ENCODE data around the gene ARHGAP26.
A peak's percentile ranks its signal among the peaks of the same experiment; 100 is the strongest.

ARHGAP26 gene

DNA sequence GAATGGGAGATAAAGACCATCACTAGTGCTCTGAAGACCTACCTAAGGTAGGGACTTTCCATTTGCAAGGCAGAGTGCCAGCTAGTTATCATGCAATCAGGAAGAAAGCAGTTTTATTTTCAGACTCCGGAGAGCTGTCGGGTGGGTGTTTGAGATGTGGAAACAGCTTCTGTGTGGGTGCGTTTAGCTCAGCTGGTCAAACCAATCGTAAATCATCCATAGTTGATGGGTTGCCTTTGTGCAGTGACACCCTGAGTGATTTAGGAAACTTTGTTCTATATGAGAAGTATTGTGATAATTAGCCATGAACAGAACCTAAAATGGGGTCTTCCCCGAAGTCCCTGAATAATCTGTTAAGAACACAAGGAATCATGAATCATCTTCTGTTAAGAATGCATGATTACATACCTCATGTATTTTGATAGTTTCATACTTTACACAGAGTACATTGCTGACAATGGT is 284.3 kb downstream of the ARHGAP26 start:
- DNase-seq, result peak; percentile 56

DNA sequence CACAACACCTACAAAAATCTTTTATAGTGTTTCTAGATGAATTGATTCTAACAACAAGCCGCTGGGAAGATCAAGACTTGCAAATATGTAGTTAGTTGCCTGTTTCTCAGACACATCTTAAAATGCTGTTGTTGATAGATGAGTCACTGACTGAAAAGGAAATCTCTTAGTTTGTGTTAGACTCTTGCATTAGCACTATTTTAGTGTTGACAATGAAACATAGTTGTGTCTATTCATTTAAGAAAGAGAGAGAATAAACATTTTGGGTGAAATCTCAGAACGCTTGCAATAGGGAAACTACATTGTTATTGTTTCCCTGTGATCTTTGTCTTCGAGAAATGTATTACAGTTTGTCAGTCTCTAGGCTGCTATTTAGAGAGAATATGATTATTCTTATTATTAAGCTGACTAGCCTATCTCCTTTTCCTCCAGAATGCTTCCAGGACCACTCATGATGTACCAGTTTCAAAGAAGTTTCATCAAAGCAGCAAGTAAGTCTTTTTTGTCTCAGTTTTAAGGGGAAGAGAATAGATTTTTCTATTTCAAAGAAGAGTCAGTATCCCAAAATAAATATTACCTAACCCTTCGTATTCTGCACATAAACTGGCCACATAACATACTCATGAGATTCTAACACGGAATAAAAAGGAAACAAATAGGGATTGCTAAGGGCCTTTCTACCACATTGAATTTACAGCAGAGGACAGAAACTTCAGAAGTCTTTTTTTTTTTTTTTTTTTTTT is 285.6 kb downstream of the ARHGAP26 start:
- no peak for DNase-seq

DNA sequence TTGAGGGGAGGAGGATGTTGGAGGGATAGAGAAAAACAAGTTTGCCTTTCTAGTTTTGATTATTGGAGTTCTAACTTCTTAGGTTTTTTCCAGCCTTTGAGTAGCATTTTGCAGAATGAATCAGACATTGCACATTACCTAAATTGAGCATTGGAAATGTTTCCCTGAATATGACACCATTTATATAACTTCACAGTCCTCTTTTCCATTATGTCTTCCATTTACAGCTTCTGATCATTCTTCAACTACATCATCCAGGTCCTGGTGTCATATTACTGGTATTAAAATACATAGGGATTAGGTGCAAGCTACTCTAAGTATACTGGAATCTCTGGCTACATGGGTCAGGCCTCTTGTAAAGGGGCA is 286.1 kb downstream of the ARHGAP26 start:
- DNase-seq, result no peak

DNA sequence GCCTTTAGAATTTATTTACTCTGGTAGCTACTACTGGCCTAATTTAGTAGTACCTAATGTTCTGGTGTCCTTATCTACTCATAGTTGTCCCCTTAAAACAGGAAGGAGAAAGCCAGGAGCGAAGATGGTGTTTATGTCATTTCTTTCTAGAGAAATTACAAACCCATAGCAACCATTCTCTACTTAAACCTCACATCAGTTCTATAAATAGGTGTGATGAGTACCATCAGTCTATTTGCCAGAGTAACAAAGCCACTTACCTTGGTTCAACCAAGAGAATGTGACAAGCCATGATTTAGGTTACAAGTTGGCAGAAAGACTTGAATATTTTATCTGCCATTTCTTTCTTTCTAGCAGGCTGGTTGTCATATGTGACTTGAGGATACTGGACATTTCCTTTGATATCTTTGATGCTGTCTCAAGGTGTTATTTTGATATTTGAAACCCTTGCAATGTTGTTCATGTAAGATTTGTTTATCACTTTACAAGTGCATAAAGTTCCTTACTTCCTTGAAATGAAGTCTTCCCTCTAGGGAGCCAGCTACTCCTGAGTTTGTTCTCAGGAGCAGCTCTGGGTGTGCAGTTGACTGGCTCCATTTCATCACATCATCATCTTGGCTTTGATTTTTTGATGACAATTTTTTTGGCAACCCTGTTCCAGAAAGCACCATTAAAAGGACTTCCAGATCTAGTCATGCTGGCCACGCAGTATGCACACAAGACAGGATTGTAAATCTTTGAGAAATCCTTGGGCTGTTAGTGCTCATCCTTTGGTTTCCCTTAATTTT is 286.8 kb downstream of the ARHGAP26 start:
- no peak for DNase-seq

DNA sequence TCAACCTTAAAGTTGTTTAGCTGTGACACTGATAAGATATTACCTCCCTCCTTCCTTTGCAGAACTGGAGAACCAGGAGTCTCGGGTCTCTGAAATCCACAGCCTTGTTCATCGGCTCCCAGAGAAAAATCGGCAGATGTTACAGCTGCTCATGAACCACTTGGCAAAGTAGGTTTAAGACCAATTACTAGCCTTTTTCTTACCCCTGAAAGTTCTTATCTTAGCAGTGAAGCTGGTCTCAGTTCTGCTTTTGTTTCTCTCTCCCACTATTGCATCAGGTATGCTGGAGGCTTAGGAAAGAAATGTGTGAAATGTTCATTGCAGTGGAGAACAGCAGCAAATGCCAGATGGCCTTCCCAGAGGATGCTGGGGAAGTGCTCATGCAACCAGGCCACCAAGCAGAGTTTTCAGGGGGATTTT is 287.4 kb downstream of the ARHGAP26 start:
- peak; percentile 25 for DNase-seq

DNA sequence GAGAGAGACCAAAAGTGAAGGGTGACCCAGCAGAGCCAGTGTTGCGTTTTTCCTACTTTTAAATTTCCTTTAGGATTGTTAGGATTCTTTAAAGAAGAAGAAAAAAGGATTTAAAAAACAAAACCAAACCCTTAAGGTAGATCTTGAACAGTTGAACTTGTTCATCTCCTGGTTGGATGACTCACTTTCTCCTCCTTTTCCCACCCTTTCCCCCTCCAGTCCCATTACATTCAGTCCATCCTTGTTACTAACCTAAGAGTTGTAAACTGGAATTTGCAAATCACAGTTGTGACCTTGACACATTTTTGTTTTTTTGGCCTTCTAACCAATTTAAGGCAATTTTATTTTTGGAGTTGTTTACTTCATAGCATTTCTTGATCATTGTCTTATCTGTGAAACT is 289.2 kb downstream of the ARHGAP26 start:
- no peak for DNase-seq

DNA sequence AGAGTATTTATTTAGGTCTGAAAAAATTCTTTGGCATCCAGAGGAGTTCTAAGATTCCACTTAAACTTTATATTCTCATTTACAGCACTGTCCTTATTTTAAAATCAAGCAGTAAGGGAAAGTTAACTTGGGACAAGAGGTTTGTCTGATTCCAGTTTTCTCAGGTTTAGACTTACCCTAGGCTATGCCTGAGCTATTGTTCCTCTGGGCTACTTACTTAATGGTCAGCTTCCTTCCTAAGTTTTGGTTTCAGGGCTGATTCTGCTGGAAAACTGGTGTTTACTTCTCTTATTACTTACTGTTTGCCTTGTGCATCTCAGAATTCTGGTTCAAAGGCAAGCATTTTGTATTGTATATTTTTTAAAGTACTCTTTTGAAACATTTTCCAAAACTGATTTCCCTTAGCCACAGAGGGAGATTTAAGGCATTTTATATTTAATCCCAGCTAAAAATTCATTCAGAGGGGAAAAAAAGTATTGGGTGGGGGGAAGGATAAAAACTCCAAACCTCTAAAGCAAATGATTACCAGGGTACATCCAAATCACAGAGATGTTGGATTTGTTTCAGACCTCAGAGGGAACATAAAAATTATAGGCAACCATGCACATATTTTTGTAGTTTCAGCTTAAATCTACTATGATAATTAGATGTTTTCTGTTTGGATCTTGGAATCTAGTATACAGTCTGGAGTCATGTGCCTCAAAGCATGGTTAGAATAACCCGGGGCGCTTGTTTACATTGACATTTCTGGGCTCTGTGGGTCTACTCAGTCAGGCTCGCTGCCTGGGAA is 290.0 kb downstream of the ARHGAP26 start:
- no peak for DNase-seq

DNA sequence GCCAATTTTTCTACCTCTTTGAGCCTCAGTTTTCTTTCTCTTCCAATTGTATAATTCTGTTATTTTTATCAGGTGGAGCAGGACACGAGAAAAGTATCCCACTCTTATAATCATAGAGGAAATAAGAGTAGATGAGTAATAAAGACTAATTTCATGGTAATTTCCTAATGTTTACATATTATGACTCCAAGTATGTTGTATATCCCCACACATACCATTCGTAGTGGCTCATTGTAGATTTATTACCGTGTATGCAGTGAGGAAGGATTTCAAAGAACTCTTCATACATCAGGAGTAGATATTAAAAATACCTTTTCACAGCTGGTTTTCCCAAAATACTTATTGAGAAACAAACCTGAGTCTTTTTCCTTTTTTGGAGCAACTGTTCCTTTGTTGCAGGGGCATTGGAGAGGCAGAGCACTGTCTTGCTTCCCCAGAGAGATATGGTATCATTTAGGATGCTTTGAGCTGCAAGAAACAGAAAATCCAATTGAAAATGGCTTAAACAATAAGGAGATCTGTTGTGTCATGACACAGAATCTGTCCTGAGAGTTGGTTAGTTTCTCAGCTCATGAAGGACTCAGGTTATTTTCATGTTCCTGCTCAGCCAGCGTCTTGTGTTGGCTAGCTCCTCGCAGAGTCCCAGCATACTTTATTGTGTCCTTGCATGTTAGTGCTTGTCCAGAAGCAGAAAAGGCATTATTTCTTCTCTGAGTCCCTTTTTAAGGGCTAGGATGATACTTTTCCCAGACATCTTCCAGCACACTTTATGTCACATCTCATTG is 291.2 kb downstream of the ARHGAP26 start:
- no peak for DNase-seq

DNA sequence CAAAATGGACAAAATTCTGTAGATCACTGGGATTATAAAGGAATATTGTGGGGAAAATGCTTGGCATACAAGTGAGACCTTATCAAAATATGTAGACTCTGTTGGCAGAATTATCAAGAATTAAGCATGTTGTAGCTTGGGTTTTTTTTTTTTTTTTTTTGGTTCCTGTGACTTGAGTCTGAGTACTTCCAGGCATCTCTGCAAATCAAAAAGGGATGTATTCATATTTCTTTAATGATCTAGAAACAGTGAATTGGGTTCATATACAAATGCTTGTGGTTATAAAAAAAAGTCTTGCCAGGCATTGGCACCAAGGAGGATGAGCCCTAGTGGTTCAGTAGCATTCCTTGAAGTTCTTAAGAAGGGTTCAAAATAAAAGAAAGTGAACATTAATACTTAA is 292.2 kb downstream of the ARHGAP26 start:
- DNase-seq, result no peak

DNA sequence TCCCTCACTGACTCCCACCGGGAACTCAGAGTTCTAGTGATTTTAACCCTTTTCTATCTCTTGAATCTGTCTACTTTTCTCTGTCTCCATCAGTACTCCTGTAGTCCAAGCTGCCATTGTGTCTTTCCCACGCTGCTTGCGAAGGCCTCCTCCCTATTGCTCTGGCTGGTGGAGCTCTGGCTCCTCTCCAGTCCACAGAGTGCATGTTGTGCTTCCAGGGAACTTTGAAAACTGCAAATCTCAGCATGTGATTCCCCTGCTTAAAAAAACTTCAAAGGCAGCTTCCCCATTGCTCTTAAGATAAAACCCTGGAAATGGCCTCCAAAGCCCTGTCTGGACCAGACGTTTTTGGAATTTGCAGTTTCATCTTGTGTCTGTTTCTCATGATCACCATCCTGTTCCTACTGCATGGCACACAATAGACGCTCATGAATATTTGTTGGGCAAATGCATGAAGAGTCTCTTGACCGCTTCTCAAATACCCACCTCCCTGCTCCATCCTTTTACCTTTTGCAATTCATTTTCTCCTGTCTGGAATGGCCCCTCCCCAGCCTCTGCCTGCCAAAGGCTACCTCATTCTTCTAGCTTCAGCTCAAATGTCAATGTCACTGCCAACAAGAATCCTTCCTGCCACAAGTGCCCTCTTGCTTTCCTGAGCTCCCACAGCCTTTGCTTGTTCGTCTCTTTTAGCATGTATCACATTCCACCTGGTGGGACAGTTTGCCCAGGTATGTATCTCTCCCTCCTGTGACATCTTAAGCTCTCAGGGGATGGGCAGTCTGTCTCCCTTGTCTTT is 293.2 kb downstream of the ARHGAP26 start:
- DNase-seq, result no peak

DNA sequence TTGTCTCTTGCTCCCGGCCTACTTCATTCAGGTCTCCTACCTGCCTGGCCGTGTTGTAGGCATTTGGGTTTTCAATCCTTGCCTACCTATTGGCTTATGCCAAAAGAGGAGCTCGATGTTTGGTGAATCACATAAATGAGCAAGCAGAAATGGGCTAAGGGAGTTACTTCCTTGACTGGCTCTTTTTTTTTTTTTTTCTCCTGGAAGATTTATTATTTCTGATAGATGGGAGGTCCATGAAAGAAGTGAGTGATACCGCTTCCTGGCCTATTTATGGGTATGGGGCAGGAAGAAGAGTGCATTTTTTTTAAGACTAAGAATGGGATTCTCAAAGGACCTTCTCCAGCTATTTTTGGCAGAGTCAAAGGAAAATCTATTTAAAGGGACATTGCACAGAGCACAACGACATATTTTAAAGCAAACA is 294.1 kb downstream of the ARHGAP26 start:
- DNase-seq, result no peak

DNA sequence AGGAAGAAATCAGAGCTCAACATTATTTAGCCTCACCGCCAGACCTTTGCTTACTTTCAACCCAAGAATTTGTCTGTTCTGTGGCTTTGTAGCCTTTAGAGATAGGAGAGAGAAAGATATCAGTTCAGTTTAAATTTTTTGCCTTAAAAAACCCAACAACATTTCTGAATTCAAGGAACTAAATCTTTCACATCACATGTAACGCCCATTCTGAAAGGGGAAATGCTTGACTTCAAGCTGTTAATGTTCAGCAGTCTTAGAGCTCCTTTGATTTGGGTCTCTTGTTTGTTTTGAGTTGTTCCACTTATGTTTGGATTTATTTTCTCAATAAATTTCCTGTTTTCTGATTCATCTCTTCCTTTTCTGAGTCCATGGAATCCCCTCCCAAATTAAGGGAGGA is 294.5 kb downstream of the ARHGAP26 start:
- DNase-seq, result peak; percentile 37

DNA sequence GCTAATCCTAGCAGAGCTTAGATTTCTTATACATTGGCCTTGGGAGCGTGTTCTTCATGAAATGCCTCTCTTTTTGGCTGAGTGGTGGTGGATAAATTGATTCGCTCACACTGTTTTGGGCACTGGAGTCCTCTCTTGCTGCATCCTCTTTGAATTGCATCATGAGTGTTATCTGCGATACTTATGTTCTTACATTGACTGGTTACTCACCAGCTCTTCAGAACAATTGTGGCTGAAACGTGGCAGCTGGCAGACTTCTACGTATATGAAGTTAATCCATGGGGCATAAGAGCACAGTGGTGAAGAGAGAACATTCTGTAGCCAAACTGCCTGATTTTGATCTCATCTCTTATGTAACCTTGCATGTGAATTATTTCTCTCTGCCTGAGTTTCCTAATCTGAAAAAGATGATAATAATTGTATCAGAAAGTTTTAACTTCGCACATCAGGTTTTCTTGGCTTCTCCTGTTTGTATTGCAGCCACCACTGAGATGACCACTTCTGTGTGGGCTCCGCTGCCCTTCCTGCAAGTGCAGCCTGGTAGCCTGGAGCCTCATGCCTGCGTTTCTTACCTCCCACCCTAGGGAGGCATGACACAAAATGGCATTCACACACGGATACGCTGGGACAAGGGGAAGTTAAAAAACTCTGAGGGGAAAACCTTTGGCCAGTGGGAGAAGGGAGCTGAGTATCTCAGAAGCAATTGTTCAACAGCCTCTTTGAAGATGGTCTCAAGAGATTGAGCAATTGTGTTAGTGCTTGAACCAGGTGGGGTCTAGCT is 295.2 kb downstream of the ARHGAP26 start:
- peak; percentile 74 for DNase-seq

DNA sequence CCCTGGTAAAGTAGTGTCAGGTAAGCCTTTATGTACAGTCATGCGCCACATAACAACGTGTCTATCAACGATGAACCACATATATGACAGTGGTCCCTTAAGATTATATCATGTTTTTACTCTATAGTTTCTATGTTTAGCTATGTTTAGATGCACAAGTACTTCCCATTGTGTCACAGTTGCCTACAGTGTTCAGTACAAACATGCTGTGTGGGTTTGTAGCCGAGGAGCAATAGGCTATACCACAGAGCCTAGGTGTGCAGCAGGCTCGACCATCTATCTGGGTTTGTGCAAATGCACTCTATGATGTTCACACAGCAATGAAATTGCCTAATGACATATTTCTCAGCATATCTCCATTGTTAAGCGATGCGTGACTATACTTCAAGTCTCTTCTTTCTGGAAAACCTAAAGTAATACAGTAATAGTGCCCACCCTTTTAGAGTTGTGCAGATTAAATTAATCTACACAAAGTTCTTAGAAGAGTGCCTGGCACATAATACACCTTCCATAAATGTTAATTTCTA is 295.9 kb downstream of the ARHGAP26 start:
- DNase-seq, result no peak

DNA sequence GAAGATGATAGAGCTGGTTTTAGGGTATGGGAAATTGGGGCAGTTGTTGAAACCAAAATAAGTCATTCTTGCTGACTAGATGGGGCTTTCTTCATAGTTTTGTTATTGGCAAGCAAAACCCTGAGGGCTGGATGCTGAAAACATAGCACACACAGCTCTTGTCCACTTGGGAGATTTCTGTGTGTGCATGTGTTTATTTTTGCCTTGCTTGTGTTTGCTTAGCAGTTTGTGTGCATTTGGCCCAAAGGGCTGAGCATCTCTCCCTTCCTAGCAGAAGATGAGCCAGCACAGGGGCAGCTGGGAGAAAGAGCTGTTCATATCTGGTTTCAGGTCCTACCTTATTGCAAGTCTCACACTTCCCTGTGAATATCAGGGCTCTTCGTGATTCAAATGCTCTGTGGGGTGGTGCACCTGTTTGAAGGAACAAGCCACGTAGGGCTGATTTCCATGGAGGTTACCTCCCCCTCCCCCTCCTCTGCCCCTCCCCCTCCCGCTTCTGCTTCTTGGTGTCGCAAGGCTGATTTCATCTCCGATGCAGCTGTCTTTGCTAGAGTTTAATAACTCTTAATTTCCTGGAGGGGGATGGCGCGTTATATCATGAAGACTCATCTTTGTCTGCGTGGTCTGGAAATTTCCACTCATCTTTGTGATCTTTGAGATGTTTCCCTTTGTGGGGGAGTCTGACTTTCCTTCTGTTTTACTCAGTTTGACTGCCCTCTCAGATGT is 296.5 kb downstream of the ARHGAP26 start:
- DNase-seq, result peak; percentile 63

DNA sequence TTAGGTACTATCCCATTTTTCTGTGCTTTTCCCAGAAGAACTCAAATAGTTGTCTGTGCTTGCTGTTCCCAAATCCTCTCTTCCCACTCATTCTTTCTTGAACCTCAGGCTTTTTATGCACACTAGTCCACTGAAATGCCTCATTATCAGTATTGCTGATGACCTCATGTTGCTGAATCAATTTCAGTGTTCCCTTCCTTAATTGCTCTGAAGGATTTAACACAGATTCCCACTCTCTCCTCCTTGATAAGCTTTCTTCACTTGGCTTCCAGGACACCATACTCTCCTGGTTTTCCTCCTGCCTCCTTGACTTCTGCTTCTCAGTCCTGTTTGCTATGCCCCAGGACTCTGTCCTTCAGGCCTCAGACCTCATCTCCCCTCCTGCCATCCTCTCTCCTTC is 298.5 kb downstream of the ARHGAP26 start:
- no peak for DNase-seq

DNA sequence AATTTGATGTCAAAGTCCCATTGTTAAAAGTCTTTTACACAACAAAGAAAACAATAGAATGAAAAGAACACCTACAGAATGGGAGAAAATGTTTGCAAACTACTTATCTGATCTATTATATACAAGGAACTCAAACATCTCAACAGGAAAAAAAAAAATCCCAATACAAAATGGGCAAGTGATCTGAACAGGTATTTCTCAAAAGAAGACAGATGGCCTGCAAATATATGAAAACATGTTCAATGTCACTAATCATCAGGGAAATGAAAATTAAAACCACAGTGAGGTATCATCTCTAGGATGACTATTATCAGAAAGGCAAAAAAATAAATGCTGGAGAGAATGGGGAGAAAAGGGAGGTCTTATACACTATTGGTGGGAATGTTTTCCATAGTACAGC is 301.8 kb downstream of the ARHGAP26 start:
- DNase-seq, result no peak

DNA sequence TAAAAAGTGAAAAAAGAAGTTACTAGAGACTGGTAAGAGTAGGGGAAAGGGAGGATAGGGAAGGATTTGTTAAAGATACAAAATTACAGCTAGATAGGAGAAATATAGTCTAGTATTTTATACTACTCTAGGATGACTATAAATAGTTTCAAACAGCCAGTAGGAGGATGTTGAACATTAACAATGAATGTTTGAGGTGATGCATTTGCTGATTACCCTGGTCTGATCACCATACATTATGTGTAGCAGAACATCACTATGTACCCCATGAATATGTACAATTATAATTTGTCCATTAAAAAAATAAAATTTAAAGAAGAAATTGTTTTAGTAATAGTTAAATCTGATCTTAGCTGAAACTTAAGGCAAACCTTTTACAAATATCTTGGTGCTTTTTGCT is 302.6 kb downstream of the ARHGAP26 start:
- DNase-seq, result no peak

DNA sequence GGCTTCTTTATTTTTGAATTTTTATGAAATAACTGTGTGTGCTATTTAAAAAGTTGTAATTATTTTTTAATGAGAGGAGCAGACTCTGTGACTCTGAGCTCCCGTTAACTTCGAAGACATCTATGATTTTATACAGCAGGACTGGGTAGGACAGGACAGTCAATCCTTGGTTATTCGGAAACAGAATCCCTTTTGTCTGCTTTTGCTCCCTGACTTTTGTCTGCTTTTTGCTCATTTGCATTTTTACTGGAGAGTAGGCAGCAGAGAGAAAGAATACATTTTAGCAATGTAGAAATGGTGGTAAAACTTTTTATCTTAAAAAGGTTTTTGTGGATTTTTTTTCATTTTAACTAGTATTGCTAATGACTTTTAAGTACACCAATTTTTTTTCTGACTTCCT is 303.6 kb downstream of the ARHGAP26 start:
- no peak for DNase-seq

DNA sequence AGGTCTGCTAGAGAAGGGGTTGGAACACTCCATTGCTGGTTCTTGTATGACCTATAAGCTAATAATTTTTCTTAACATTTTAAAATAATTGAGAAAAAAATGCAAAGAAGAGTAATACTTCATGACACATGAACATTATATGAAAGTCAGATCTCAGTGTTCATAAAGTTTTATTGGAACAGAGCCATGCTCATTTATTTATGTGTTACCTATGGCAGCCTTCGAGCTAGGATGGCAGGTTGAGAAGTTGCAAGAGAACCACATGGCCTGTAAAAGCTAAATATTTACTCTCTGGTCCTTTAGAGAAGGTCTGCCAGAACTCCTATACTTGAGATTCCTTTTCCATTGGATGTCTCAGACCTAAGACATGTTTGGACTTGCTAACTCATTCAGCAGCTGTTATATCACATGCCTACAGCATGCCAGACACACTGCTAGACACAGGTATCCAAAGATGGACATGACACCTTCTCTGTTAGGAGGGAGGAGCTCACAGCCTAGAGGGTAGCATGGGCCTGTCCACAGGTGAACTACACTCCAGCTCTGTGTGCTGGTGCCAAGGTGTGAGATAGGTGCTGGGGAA is 304.3 kb downstream of the ARHGAP26 start:
- no peak for DNase-seq
